Bone marrow (tissue), 2 donors: ENCODE results near the gene RSF1.
A peak's percentile ranks its signal among the peaks of the same experiment; 100 is the strongest.
"Not testable (repeated sequence)": the region's sequence is repeated elsewhere in the genome, so short reads cannot be mapped to it uniquely, and the experiment has no call there.

Experiments used
- DNase-seq, 2 donors: peaks; one replicate each; lab custom pipeline; 2025; lab: John Stamatoyannopoulos, UW

The RSF1 gene

GRCh38 chr11:77690649-77691048, 129.9 kb downstream of the RSF1 start:
- no peak for DNase-seq

- DNase-seq: no peak
Measured at GRCh38 chr11:77687088-77687487, 133.4 kb downstream of the RSF1 start.

- DNase-seq: no peak
Measured at GRCh38 chr11:77677138-77677537, 143.4 kb downstream of the RSF1 start.

- DNase-seq: no peak
Measured at GRCh38 chr11:77672264-77672663, 148.3 kb downstream of the RSF1 start.

GRCh38 chr11:77669848-77670511, 150.5 kb downstream of the RSF1 start:
- no peak for DNase-seq

GRCh38 chr11:77668760-77669159, 151.8 kb downstream of the RSF1 start:
- no peak for DNase-seq

GRCh38 chr11:77665240-77665965, 155.1 kb downstream of the RSF1 start:
- DNase-seq: no peak

GRCh38 chr11:77661670-77662069, 158.9 kb downstream of the RSF1 start:
- no peak for DNase-seq

GRCh38 chr11:77660947-77661346, 159.6 kb downstream of the RSF1 start:
- DNase-seq: no peak

- DNase-seq: no peak
Measured at GRCh38 chr11:77658213-77659013, 162.1 kb downstream of the RSF1 start.

GRCh38 chr11:77656362-77656761, 164.2 kb downstream of the RSF1 start:
- no peak for DNase-seq

GRCh38 chr11:77654770-77655434, 165.6 kb downstream of the RSF1 start:
- DNase-seq: no peak

- no peak for DNase-seq
Measured at GRCh38 chr11:77650123-77650522, 170.4 kb downstream of the RSF1 start.

GRCh38 chr11:77647654-77648305, 172.7 kb downstream of the RSF1 start:
- DNase-seq: no peak

- DNase-seq: no peak
Measured at GRCh38 chr11:77644887-77645286, 175.6 kb downstream of the RSF1 start.

GRCh38 chr11:77642228-77642627, 178.3 kb downstream of the RSF1 start:
- DNase-seq: no peak

GRCh38 chr11:77637345-77638165, 183.0 kb downstream of the RSF1 start, which contains the start of gene CLNS1A:
Gene CLNS1A, minus strand, starts transcription at chr11:77637794. Its CDS starts 80 bp downstream, at chr11:77637714.
- DNase-seq: peak; percentile 55 to 91

GRCh38 chr11:77636731-77637344, 183.7 kb downstream of the RSF1 start:
- DNase-seq: peak in 1 of 2 donors; percentile 78

GRCh38 chr11:77633926-77634325, 186.6 kb downstream of the RSF1 start:
- DNase-seq: not testable (repeated sequence)

GRCh38 chr11:77630157-77630710, 190.3 kb downstream of the RSF1 start:
- DNase-seq: no peak
